ENCODE results near the gene RAB40A. TPM values are rescaled to one million over a fixed set of nuclear protein-coding genes. Genes with fewer than 3 reads are reported as not detected.

Gene RAB40A
- total RNA-seq, 1 experiment from 2014 or later = not detected

DNA sequence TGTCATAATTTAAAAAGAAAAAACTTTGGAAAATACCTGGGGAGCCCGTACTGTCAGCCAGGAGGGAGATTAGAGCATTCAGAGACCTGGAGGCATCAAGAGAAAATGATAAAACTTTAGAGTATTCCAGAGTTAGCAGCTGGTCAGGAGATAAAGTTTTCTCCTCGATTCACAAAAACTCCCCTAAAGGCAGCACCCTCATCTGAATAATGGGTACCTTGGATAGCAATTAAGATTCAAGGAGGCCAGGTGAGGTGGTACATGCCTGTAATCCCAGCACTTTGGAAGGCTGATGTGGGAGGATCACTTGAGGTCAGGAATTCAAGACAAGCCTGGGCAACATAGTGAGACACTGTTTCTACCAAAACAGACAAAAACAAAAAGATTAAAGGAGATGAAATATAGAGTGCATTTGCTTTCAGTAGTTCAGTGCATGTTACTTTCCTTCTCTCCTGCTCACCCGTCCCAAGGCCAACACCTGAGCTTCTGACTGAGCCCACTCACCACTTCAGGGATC is 18.6 kb upstream of the RAB40A start:
- CTCF ChIA-PET = no interaction called here

More for the DNA sequence above, 18.6 kb upstream of the RAB40A start:
- H3K4me3 ChIP-seq (replicated peaks in 1 of 2; ENCODE audit: low read depth in 1 of 2, low read length in 2 of 2) = no peak overlapping the region
- DNase-seq (ENCODE audit: low read depth, low spot score) (no peak), ATAC-seq (no peak)
- no peaks in the 10 kb centered on the region for H3K9me2 ChIP-seq (ENCODE audit: insufficient read depth)
- no peak overlapping the region for H3K27ac ChIP-seq (ENCODE audit: low read depth, low read length)
- TF ChIP-seq, protein P1, sequence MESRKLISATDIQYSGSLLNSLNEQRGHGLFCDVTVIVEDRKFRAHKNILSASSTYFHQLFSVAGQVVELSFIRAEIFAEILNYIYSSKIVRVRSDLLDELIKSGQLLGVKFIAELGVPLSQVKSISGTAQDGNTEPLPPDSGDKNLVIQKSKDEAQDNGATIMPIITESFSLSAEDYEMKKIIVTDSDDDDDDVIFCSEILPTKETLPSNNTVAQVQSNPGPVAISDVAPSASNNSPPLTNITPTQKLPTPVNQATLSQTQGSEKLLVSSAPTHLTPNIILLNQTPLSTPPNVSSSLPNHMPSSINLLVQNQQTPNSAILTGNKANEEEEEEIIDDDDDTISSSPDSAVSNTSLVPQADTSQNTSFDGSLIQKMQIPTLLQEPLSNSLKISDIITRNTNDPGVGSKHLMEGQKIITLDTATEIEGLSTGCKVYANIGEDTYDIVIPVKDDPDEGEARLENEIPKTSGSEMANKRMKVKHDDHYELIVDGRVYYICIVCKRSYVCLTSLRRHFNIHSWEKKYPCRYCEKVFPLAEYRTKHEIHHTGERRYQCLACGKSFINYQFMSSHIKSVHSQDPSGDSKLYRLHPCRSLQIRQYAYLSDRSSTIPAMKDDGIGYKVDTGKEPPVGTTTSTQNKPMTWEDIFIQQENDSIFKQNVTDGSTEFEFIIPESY (IDR thresholded peaks at IDR 0.05; ENCODE audit: extremely low read depth, insufficient replicate concordance, low read length) = no peak
- TF ChIP-seq, protein P2, sequence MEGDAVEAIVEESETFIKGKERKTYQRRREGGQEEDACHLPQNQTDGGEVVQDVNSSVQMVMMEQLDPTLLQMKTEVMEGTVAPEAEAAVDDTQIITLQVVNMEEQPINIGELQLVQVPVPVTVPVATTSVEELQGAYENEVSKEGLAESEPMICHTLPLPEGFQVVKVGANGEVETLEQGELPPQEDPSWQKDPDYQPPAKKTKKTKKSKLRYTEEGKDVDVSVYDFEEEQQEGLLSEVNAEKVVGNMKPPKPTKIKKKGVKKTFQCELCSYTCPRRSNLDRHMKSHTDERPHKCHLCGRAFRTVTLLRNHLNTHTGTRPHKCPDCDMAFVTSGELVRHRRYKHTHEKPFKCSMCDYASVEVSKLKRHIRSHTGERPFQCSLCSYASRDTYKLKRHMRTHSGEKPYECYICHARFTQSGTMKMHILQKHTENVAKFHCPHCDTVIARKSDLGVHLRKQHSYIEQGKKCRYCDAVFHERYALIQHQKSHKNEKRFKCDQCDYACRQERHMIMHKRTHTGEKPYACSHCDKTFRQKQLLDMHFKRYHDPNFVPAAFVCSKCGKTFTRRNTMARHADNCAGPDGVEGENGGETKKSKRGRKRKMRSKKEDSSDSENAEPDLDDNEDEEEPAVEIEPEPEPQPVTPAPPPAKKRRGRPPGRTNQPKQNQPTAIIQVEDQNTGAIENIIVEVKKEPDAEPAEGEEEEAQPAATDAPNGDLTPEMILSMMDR (IDR thresholded peaks at IDR 0.05 in 2 of 3, conservative IDR thresholded peaks at IDR 0.05 in 1 of 3; ENCODE audit: borderline replicate concordance in 1 of 3, insufficient read depth in 1 of 3, low read depth in 2 of 3, low read length in 2 of 3) = no peak
- TF ChIP-seq SIN3A (IDR thresholded peaks at IDR 0.05; ENCODE audit: low read depth) (no peak), FOSL1 (IDR thresholded peaks at IDR 0.05; ENCODE audit: low read depth) (no peak)
- TF ChIP-seq, protein P3, sequence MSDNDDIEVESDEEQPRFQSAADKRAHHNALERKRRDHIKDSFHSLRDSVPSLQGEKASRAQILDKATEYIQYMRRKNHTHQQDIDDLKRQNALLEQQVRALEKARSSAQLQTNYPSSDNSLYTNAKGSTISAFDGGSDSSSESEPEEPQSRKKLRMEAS (IDR thresholded peaks at IDR 0.05) = no peak
- H3K9me3 ChIP-seq (ENCODE audit: control insufficient read depth in 1 of 2, insufficient read depth in 1 of 2, low read depth in 1 of 2, low read length in 2 of 2) = no peaks in the 10 kb centered on the region
- BruUV-seq (replicated peaks) = no TSS peak
- H4K20me1 ChIP-seq (ENCODE audit: insufficient read depth) = no peaks in the 10 kb centered on the region
- H3K27me3 ChIP-seq (ENCODE audit: insufficient read depth, low read length) = no peaks in the 10 kb centered on the region
- H3K4me1 ChIP-seq (ENCODE audit: control insufficient read depth in 1 of 2, insufficient read depth in 2 of 2, low read length in 2 of 2) = peaks cover 0 to 3% of the 10 kb centered on the region in 2 experiments; a peak in 1 of 4 replicates
- ChIA-PET RAD21 (ENCODE audit: low non-redundant PET in 1 of 2, low total read pairs in 2 of 2, uncharacterized antibody in 2 of 2, unreplicated experiment in 2 of 2) (no interaction called here), POLR2A (no interaction called here)
- no peak overlapping the region for H3K4me2 ChIP-seq (ENCODE audit: low read length)
- H3K9ac ChIP-seq (ENCODE audit: low read length) = no peak overlapping the region
- intact Hi-C loops (cut with micrococcal nuclease) = loop anchor here (10.0 kb wide), 1 partner anchor 597 kb away; no protein-coding TSS in a partner anchor
- H2AFZ ChIP-seq (ENCODE audit: low read depth, low read length, poor library complexity, severe bottlenecking) = no peak overlapping the region
- H3K36me3 ChIP-seq (ENCODE audit: control insufficient read depth in 1 of 2, insufficient read depth in 2 of 2, low read length in 2 of 2) = no peaks in the 10 kb centered on the region
- no peaks in the 10 kb centered on the region for H3K79me2 ChIP-seq (ENCODE audit: insufficient read depth, low read length)
